Lower leg skin (tissue), 4 donors: Measurements from ENCODE around the gene SLC46A3. TPM values are rescaled to one million over a fixed set of nuclear protein-coding genes. Genes with fewer than 3 reads are reported as not detected.
"Not testable (repeated sequence)": the region's sequence is repeated elsewhere in the genome, so short reads cannot be mapped to it uniquely, and the experiment has no call there.

Experiments used
- DNase-seq, 2 donors: peaks; one replicate each; pipeline ENCODE4 v3.0.0-alpha.2; 2019; ENCODE audit warnings: low spot score in 2 of 2
- H3K4me3 ChIP-seq: fragments of 200-600 bp; sonication (generic); 2 replicates; pipeline ENCODE4 v1.5.1; 2017; ENCODE audit warnings: mild to moderate bottlenecking, low read depth; ENCODE audit not compliant: poor library complexity, severe bottlenecking
- POLR2A ChIP-seq, 2 donors: fragments of 450-650 bp; IDR thresholded peaks; one replicate each; pipeline ENCODE4 v1.6.1; 2016 to 2017; ENCODE audit warnings: antibody characterized with exemption in 2 of 2, mild to moderate bottlenecking in 1 of 2, moderate library complexity in 1 of 2
- WGBS, 2 donors: methylation state at CpG; one replicate each; pipeline ENCODE4 v1.1.5; 2018; 5-methylcytosine and 5-hydroxymethylcytosine counted together
- intact Hi-C: fragments of 100-400 bp; cut with DNase I; formaldehyde crosslinking; loops from one replicate; pipeline ENCODE4 v1.15.0; 2023; ENCODE audit warnings: low total_unique reads
- total RNA-seq, 4 donors: library from RNA; depleted of rRNA; stranded (reverse); fragments of >200 nt; gene quantifications; one replicate each; pipeline ENCODE4 v1.1.0, GENCODE V29; 2016
- TF ChIP-seq, protein P1 (sequence below), 3 donors: fragments of 450-650 bp; IDR thresholded peaks; one replicate each; pipeline ENCODE4 v1.5.1; 2016; ENCODE audit warnings: antibody characterized with exemption in 3 of 3, mild to moderate bottlenecking in 3 of 3, moderate library complexity in 2 of 3

SLC46A3 gene
- total RNA-seq, 4 donors from 2014 or later: 5.4 to 16.5 (median 9.3) TPM

DNA sequence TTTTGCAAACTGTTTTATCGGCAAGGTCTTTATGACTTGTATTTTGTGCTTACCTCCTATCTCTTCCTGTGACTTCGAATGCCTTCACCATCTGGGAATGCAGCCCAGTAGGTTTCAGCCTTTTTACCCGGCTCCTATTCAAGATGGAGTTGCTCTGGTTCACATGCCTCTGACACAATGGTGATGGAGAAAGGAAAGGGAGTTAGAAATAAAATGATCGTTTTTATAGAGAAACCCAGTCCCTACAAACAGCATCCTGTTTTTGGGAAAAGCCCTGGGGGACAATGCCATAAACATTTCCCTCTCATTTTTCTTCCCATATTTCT lies 27.5 kb upstream of the SLC46A3 start:
- WGBS, 2 donors: 73% methylated on average over 4 of the region's 4 CpGs
- H3K4me3 ChIP-seq: no peak overlapping the region
- TF ChIP-seq, protein P1, sequence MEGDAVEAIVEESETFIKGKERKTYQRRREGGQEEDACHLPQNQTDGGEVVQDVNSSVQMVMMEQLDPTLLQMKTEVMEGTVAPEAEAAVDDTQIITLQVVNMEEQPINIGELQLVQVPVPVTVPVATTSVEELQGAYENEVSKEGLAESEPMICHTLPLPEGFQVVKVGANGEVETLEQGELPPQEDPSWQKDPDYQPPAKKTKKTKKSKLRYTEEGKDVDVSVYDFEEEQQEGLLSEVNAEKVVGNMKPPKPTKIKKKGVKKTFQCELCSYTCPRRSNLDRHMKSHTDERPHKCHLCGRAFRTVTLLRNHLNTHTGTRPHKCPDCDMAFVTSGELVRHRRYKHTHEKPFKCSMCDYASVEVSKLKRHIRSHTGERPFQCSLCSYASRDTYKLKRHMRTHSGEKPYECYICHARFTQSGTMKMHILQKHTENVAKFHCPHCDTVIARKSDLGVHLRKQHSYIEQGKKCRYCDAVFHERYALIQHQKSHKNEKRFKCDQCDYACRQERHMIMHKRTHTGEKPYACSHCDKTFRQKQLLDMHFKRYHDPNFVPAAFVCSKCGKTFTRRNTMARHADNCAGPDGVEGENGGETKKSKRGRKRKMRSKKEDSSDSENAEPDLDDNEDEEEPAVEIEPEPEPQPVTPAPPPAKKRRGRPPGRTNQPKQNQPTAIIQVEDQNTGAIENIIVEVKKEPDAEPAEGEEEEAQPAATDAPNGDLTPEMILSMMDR (IDR thresholded peaks at IDR 0.05): no peak
- TF ChIP-seq POLR2A (IDR thresholded peaks at IDR 0.05): no peak
- no peak for DNase-seq
- intact Hi-C loops: no loop called here

DNA sequence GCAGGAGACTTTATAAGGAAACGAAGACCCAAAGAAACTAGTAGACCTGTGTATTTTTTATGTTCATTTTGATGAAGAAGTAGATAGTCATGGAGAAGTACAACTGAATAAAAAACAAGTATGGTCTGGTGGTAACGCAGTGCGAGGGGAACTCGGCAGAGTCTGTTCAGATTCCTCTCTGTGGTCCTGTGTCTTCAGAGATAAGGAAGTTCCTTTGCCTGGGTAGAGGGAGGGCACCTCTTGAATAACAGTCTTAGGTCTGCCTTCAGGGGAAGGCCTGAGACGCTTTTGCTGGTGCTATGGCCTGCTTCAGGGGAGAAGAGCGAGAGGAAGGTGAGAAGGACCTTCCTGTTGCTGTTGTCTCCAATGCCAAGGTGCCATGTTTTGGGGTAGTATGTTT lies 25.9 kb upstream of the SLC46A3 start:
- H3K4me3 ChIP-seq: no peak overlapping the region
- TF ChIP-seq, protein P1 (IDR thresholded peaks at IDR 0.05): no peak
- TF ChIP-seq POLR2A (IDR thresholded peaks at IDR 0.05): no peak
- DNase-seq: no peak
- intact Hi-C loops: no loop called here
- 72 to 77% methylated on average over 6 of the region's 6 CpGs for WGBS, 2 donors

DNA sequence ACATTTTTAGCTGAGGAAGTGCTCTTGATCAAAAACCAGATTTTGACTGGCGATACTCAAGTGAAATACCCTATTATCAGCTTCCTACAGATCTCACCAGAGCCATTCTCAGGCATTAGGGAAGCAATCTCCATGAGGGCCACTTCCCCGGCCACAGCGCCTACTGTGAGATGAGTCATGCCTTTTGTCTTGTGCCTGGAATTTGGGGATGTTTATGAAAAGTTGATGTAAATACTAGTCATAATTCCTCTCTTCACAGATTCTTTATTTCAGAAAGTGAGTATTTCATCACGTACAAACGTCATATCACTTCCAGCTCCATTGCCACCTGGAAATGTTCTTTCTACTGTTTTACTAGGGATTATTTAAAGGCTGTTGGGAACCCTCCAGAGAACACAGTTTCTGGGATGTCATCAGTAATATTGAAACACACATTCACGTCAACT lies 25.3 kb upstream of the SLC46A3 start:
- peak in 1 of 2 donors; percentile 40 for DNase-seq
- intact Hi-C loops: no loop called here
- 69 to 76% methylated on average over 6 of the region's 6 CpGs for WGBS, 2 donors
- no peak overlapping the region for H3K4me3 ChIP-seq
- no peak for TF ChIP-seq POLR2A (IDR thresholded peaks at IDR 0.05)
- TF ChIP-seq, protein P1 (IDR thresholded peaks at IDR 0.05): no peak

DNA sequence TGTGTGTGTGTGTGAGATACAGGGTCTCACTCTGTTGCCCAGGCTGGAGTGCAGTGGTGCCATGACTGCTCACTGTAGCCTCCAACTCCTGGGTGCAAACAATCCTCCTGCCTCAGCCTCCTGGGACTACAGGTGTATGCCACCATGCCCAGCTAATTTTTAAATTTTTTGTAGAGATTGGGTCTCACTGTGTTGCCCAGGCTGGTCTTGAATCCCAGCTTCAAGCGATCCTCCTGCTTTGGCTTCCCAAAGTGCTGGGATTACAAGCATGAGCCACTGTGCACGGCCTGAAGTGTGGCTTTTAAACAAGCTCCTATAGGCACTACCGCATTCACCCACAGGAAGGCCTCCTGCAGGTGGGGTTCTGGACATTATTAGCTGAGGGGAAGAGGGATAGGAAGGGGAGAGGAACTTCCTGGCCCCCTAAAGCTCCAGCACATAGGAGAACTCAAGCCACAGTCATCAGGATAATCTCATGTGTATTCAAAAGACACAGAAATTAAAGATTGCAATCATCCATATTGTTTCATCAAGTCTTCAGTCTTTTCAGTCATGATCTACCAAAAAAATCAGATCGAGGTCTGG lies 24.8 kb upstream of the SLC46A3 start:
- H3K4me3 ChIP-seq: no peak overlapping the region
- 76 to 82% methylated on average over 4 of the region's 4 CpGs for WGBS, 2 donors
- intact Hi-C loops: no loop called here
- DNase-seq: no peak
- TF ChIP-seq POLR2A (IDR thresholded peaks at IDR 0.05): no peak
- TF ChIP-seq, protein P1 (IDR thresholded peaks at IDR 0.05): no peak

DNA sequence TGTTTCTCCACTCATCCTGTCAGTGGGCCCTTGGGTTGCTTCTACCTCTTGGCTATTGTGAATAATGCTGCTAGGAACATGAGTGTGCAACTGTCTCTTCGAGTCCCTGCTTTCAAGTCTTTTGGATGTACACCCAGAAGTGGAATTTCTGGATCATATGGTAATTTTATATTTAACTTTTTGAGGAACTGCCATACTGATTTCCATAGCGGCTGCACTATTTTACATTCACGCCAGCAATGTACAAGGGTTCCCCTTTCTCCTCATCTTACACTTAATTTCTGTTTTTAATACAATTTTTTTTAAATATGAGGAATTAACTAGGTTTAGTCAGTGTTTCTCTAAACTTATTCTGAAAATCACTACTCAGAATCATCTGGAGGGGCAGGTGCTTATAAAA lies 24.2 kb upstream of the SLC46A3 start:
- intact Hi-C loops: no loop called here
- no peak for DNase-seq
- WGBS, 2 donors: 78 to 79% methylated on average over 3 of the region's 3 CpGs
- no peak for TF ChIP-seq POLR2A (IDR thresholded peaks at IDR 0.05)
- TF ChIP-seq, protein P1 (IDR thresholded peaks at IDR 0.05): no peak
- H3K4me3 ChIP-seq: no peak overlapping the region

DNA sequence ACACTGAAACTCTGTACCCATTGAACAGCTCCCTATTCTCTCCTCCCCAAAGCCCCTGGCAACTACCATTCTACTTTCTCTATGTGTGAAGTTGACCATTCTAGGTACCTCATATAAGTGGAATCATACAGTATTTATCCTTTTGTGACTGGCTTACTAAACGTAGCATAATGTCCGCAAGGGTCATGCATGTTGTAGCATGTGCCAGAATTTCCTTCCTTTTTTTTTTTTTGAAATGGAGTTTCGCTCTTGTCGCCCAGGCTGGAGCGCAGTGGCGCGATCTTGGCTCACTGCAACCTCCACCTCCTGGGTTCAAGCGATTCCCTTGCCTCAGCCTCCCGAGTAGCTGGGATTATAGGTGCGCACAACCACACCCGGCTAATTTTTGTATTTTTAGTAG lies 23.7 kb upstream of the SLC46A3 start:
- H3K4me3 ChIP-seq, DNase-seq, intact Hi-C loops: not testable (repeated sequence)
- WGBS, 2 donors: 76 to 86% methylated on average over 11 of the region's 11 CpGs
